ENCODE measurements around the gene ALG9.

ALG9 gene

GRCh38 chr11:111835665-111836064 lies 35.7 kb downstream of the ALG9 start:
- FAIRE-seq (no peak), DNase-seq (ENCODE audit: insufficient read length, low spot score) (no peak)
- no peak for TF ChIP-seq CTCF (IDR thresholded peaks at IDR 0.05; ENCODE audit: insufficient read depth, missing control alignments)

- DNase-seq (ENCODE audit: insufficient read length, low spot score) (no peak), FAIRE-seq (no peak)
- TF ChIP-seq CTCF (IDR thresholded peaks at IDR 0.05; ENCODE audit: insufficient read depth, missing control alignments) = no peak
Measured at GRCh38 chr11:111834432-111835163, 36.8 kb downstream of the ALG9 start.

- peak; percentile 60 for TF ChIP-seq CTCF (IDR thresholded peaks at IDR 0.05; ENCODE audit: insufficient read depth, missing control alignments)
- no peak for FAIRE-seq
- no peak for DNase-seq (ENCODE audit: insufficient read length, low spot score)
Measured at GRCh38 chr11:111833524-111833923, 37.9 kb downstream of the ALG9 start.

- no peak for TF ChIP-seq CTCF (IDR thresholded peaks at IDR 0.05; ENCODE audit: insufficient read depth, missing control alignments)
- DNase-seq (ENCODE audit: insufficient read length, low spot score) (no peak), FAIRE-seq (no peak)
Measured at GRCh38 chr11:111829185-111829968, 42.0 kb downstream of the ALG9 start.

GRCh38 chr11:111826322-111826950 lies 44.9 kb downstream of the ALG9 start:
- no peak for DNase-seq (ENCODE audit: insufficient read length, low spot score)
- no peak for TF ChIP-seq CTCF (IDR thresholded peaks at IDR 0.05; ENCODE audit: insufficient read depth, missing control alignments)
- no peak for FAIRE-seq

- FAIRE-seq = no peak
- TF ChIP-seq CTCF (IDR thresholded peaks at IDR 0.05; ENCODE audit: insufficient read depth, missing control alignments) = no peak
- DNase-seq (ENCODE audit: insufficient read length, low spot score) = no peak
Measured at GRCh38 chr11:111823629-111824028, 47.8 kb downstream of the ALG9 start.
